GM12892 (cell line): ENCODE data around the gene FAM184B.

Source experiments
- POLR2A ChIP-seq: IDR thresholded peaks from 2 replicates; pipeline ENCODE4 v1.6.1; 2011; ENCODE audit warnings: low read depth, low read length, control low read depth
- POLR2AphosphoS5 ChIP-seq: IDR thresholded peaks from 2 replicates; pipeline ENCODE4 v1.6.1; 2011; ENCODE audit warnings: low read depth, low read length, control low read depth
- TAF1 ChIP-seq: IDR thresholded peaks from 2 replicates; pipeline ENCODE4 v1.6.1; 2011; ENCODE audit warnings: low read depth, mild to moderate bottlenecking, control low read depth, low read length, borderline replicate concordance

DNA sequence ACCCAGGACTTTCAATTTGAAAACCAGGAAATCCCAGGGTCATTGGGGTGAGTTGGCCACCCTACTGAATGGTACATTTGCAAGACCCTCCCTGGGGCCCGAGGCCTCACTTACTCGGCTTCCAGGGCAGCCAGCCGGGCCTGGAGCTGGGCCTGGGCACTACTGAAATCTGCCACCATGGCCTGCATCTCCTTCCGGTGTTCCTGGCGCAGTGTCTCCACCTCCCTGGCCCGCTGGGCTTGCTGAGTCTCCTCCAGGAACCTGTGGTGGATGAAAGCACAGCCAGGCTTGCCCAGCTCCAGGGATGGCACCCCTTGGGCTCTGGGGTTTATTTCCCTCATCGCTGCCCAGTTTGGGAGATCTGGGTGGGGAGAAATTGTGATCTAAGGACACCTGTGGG, 142.3 kb downstream of the FAM184B start:
- TF ChIP-seq POLR2A = no peak
- no peak for TF ChIP-seq POLR2AphosphoS5
- TF ChIP-seq TAF1 = no peak
